GM12874 (cell line): ENCODE measurements around the gene DVL1.

ENCODE experiments used
- CTCF ChIP-seq: IDR thresholded peaks from 2 replicates; pipeline ENCODE4 v1.5.1; 2011; ENCODE audit warnings: low read depth, mild to moderate bottlenecking, control low read depth, low read length, moderate library complexity; ENCODE audit not compliant: insufficient read depth

DVL1 gene

DNA sequence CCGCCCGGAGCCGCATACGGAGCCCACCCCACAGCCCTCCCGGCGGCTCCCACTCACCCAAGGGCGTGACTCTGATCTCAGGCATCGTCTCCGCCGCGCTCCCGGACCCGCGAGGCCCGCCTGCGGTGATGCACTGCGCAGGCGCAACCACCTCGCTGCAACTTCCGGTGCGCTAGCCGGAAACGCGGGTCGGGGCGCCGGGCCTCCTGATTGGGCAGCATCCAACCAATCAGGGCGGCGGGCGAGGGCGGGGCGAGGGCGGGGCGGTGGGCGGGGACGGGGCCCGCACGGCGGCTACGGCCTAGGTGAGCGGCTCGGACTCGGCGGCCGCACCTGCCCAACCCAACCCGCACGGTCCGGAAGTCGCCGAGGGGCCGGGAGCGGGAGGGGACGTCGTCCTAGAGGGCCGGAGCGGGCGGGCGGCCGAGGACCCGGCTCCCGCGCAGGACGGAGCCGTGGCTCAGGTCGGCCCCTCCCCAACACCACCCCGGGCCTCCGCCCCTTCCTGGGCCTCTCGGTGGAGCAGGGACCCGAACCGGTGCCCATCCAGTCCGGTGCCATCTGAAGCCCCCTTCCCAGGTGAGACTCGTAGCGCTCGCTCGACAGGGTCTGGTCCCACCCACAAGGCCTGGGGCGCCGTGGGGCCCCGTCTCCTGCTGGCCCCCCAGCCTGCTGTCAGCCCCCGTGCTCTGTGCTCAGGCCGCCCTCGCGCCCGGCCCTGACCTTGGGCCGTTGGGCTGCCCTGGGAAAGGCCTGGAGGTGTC, 24.5 kb downstream of the DVL1 start, which contains the start of the genes CPTP and INTS11:
TSS of gene CPTP (plus strand) at position 279 of the 764 bp plus-strand sequence. CDS start 2,109 bp downstream, outside the sequence.
TSS of gene INTS11 (minus strand) at position 137 of the 764 bp plus-strand sequence. CDS start at position 85, 52 bp downstream.
- TF ChIP-seq CTCF: no peak

- no peak for TF ChIP-seq CTCF
Measured at GRCh38 chr1:1324084-1324523, 25.1 kb downstream of the DVL1 start.

DNA sequence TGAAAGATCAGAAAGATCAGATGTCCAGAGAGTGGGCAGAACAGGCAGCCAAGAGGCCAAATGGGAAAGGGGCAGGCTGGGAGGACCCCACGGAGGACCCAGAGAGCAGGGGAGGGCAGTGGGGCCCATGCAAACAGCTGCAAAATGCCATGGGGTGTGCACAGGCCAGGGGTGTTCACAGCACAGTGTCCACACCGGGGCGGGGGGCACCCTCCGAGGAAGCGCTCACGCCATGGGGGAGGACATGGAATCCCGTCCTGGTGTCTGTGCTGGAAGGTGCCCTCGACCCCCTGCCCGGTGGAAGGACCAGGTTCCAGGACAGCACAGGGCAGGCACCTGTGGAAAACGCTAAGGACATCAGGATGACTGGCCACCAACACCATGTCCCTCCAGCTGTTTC, 26.3 kb downstream of the DVL1 start:
- TF ChIP-seq CTCF: no peak

DNA sequence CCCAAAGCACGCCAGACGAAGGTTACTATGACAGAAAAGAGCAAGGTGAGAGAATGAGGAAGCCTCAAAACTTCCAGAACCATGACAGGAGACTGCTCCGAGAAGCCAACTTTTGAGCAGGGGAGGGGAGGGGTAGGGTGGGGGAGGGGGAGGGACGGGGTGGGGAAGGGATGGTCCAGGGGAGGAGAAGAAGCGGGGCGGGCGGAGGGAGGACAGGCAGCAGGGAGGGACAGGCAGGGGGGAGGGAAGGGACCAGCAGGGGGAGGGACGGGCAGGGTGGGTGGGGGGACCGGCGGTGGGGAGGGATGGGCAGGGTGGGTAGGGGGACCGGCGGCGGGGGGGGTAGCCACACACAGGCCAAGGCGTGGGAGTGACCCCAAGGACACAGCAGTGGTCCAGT, 26.8 kb downstream of the DVL1 start:
- no peak for TF ChIP-seq CTCF

GRCh38 chr1:1321477-1321876, 27.7 kb downstream of the DVL1 start:
- no peak for TF ChIP-seq CTCF

DNA sequence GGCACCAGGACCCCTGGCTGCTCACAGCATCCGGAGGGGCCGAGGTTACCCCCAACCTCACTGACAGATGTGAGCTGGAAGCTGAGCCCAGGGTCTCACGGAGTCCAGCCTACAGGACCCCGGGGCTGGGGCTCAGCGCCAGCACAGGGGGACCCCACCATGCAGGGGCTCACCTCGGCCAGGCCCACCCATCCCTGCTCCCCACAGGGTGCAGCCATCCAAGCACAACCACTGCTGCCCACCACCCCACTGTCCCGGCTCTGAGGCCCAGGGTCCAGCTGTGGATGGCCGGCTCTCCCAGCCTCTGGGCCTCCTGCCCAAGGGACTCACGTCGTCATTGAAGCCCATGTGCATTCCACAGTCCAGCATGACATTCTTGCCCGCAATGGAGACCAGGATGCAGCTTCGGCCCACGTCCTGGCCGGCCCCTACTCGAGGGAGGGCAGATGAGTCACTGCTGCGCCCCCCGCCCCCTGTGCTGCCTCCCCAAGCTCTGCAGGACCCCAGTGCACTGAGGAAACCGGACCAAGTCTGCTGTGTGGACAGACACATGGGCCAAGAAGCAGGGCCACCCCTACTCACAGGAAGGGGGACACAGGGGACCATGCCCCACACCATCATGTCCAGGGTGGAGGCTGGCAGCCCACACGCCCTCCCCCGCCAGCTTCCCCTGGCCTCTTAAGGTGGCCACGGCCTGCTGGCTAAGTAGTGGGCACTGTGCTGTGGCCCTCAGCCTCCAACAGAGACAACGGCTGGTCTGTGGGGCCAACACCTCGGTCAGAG, 28.4 kb downstream of the DVL1 start:
- TF ChIP-seq CTCF: no peak

GRCh38 chr1:1319646-1319941, 29.6 kb downstream of the DVL1 start:
- no peak for TF ChIP-seq CTCF
